Measurements from ENCODE around the gene SEMA5A.

Gene SEMA5A

DNA sequence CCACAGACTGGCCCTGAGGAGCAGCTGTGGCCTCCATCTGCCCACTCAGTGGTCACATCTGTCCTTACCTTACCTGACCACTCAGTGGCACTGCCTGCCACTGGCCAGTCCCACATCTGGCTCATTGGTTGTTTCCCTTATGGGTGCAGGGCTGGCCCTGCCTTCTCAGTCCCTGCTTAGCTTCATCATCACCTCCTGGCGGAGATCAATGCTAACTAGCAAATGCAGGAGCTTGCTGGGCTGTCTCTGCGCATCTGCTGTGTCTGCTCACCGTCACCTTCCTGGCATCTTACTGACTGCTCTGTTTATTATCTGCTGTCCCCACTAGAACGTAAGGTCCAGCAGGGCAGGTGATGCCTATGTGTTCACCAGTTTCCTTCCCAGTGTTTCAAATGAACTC lies 356.9 kb downstream of the SEMA5A start:
- no peaks in the 10 kb centered on the region for H3K36me3 ChIP-seq (ENCODE audit: control insufficient read depth, insufficient read depth, low read length)
- no peak overlapping the region for H3K4me3 ChIP-seq (ENCODE audit: low read depth, low read length)
- H3K4me1 ChIP-seq: no peaks in the 10 kb centered on the region
- H3K4me2 ChIP-seq (ENCODE audit: low read length): no peak overlapping the region
- H3K9ac ChIP-seq: no peak overlapping the region
- H3K27me3 ChIP-seq (ENCODE audit: control insufficient read depth, insufficient read depth, low read length): no peaks in the 10 kb centered on the region
- no peak overlapping the region for H2AFZ ChIP-seq
- no peaks in the 10 kb centered on the region for H3K79me2 ChIP-seq
- no peak for TF ChIP-seq CTCF (IDR thresholded peaks at IDR 0.05)
- no peaks in the 10 kb centered on the region for H3K9me3 ChIP-seq (ENCODE audit: control insufficient read depth, low read length)
- H3K27ac ChIP-seq: no peak overlapping the region

GRCh38 chr5:9188131-9188530 lies 357.7 kb downstream of the SEMA5A start:
- Histone ChIP-seq H3K9ac (no peak overlapping the region), H3K79me2 (no peaks in the 10 kb centered on the region), H3K27me3 (ENCODE audit: control insufficient read depth, insufficient read depth, low read length) (no peaks in the 10 kb centered on the region), H3K36me3 (ENCODE audit: control insufficient read depth, insufficient read depth, low read length) (no peaks in the 10 kb centered on the region), H3K4me1 (no peaks in the 10 kb centered on the region), H2AFZ (no peak overlapping the region), H3K27ac (no peak overlapping the region), H3K4me2 (ENCODE audit: low read length) (no peak overlapping the region), H3K4me3 (ENCODE audit: low read depth, low read length) (no peak overlapping the region), H3K9me3 (ENCODE audit: control insufficient read depth, low read length) (no peaks in the 10 kb centered on the region)
- no peak for TF ChIP-seq CTCF (IDR thresholded peaks at IDR 0.05)

GRCh38 chr5:9187614-9188013 lies 358.3 kb downstream of the SEMA5A start:
- no peak for TF ChIP-seq CTCF (IDR thresholded peaks at IDR 0.05)
- no peak overlapping the region for H3K27ac ChIP-seq

GRCh38 chr5:9186069-9186468 lies 359.8 kb downstream of the SEMA5A start:
- H3K9me3 ChIP-seq (ENCODE audit: control insufficient read depth, low read length): no peaks in the 10 kb centered on the region
- H3K4me3 ChIP-seq (ENCODE audit: low read depth, low read length): no peak overlapping the region
- H3K79me2 ChIP-seq: no peaks in the 10 kb centered on the region
- H3K4me1 ChIP-seq: no peaks in the 10 kb centered on the region
- H3K27me3 ChIP-seq (ENCODE audit: control insufficient read depth, insufficient read depth, low read length): no peaks in the 10 kb centered on the region
- no peak overlapping the region for H3K4me2 ChIP-seq (ENCODE audit: low read length)
- no peak overlapping the region for H2AFZ ChIP-seq
- no peaks in the 10 kb centered on the region for H3K36me3 ChIP-seq (ENCODE audit: control insufficient read depth, insufficient read depth, low read length)
- H3K9ac ChIP-seq: no peak overlapping the region
- TF ChIP-seq CTCF (IDR thresholded peaks at IDR 0.05): no peak
- no peak overlapping the region for H3K27ac ChIP-seq

More at GRCh38 chr5:9187614-9188013, 358.3 kb downstream of the SEMA5A start:
- Histone ChIP-seq H2AFZ (no peak overlapping the region), H3K4me3 (ENCODE audit: low read depth, low read length) (no peak overlapping the region), H3K79me2 (no peaks in the 10 kb centered on the region), H3K4me2 (ENCODE audit: low read length) (no peak overlapping the region), H3K27me3 (ENCODE audit: control insufficient read depth, insufficient read depth, low read length) (no peaks in the 10 kb centered on the region), H3K4me1 (no peaks in the 10 kb centered on the region), H3K9me3 (ENCODE audit: control insufficient read depth, low read length) (no peaks in the 10 kb centered on the region), H3K9ac (no peak overlapping the region), H3K36me3 (ENCODE audit: control insufficient read depth, insufficient read depth, low read length) (no peaks in the 10 kb centered on the region)

GRCh38 chr5:9183992-9184391 lies 361.9 kb downstream of the SEMA5A start:
- no peak for TF ChIP-seq CTCF (IDR thresholded peaks at IDR 0.05)
- H3K27ac ChIP-seq: no peak overlapping the region
- no peak overlapping the region for H3K4me2 ChIP-seq (ENCODE audit: low read length)
- no peak overlapping the region for H3K4me3 ChIP-seq (ENCODE audit: low read depth, low read length)
- no peaks in the 10 kb centered on the region for H3K79me2 ChIP-seq
- no peaks in the 10 kb centered on the region for H3K9me3 ChIP-seq (ENCODE audit: control insufficient read depth, low read length)
- H3K27me3 ChIP-seq (ENCODE audit: control insufficient read depth, insufficient read depth, low read length): no peaks in the 10 kb centered on the region
- no peaks in the 10 kb centered on the region for H3K36me3 ChIP-seq (ENCODE audit: control insufficient read depth, insufficient read depth, low read length)
- no peaks in the 10 kb centered on the region for H3K4me1 ChIP-seq
- H2AFZ ChIP-seq: no peak overlapping the region
- no peak overlapping the region for H3K9ac ChIP-seq
